ENCODE results near the gene HOXC6.

DNA sequence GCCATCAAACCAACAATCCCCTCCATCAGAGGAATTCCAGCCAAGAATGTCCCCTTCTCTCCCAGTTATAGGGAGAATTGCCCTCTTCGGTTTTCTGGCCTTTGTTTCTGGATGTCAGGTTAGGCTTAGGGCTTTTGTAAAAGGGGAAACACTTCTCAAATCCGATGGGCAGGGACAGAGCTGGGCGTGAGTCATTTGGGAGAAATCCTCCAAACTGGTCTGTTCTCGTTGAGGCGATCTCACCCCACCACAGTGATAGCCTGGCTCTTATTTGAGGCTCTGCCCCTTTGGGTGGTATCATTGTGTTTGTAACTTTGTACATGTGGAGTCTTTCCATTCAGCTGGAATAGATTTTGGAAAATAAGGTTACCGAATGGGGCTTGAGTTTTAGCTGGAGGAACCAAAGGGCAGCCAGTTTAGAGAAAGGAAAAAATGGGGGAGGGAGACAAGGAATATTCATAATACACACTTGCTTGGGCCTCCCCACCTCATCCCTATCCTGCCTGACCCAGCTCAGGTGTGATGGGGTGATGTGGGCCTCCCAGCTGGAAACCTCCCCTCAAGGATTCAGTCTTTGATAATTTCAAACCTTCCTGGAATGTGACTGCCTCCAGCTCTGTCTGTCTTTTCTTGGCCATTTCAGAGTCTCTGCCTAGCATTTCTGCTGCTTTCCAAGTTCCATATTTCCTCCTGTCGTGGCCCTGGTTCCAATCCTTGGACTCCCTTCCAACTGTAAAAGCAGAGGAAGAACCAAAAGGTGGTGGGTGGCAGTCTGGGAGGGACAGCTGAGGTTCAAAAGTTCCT is 32.9 kb downstream of the HOXC6 start:
- TF ChIP-seq POLR2A (IDR thresholded peaks at IDR 0.05) (no peak), POLR2AphosphoS5 (IDR thresholded peaks at IDR 0.05) (no peak)
- TF ChIP-seq, protein P1, sequence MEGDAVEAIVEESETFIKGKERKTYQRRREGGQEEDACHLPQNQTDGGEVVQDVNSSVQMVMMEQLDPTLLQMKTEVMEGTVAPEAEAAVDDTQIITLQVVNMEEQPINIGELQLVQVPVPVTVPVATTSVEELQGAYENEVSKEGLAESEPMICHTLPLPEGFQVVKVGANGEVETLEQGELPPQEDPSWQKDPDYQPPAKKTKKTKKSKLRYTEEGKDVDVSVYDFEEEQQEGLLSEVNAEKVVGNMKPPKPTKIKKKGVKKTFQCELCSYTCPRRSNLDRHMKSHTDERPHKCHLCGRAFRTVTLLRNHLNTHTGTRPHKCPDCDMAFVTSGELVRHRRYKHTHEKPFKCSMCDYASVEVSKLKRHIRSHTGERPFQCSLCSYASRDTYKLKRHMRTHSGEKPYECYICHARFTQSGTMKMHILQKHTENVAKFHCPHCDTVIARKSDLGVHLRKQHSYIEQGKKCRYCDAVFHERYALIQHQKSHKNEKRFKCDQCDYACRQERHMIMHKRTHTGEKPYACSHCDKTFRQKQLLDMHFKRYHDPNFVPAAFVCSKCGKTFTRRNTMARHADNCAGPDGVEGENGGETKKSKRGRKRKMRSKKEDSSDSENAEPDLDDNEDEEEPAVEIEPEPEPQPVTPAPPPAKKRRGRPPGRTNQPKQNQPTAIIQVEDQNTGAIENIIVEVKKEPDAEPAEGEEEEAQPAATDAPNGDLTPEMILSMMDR (IDR thresholded peaks at IDR 0.05): no peak

All from stomach (tissue), 4 donors.